HG02840 (cell line): Measurements from ENCODE around the gene PCDHGB1.
A peak's percentile ranks its signal among the peaks of the same experiment; 100 is the strongest.
"Not testable (repeated sequence)": the region's sequence is repeated elsewhere in the genome, so short reads cannot be mapped to it uniquely, and the experiment has no call there.

Experiments
- ATAC-seq: cut with Tn5 transposase; IDR thresholded peaks from one replicate; pipeline ENCODE4 v1.9.1; 2021; ENCODE audit warnings: mild to moderate bottlenecking, moderate library complexity, moderate number of reproducible peaks; ENCODE audit not compliant: unreplicated experiment, low FRiP score

Gene PCDHGB1

GRCh38 chr5:141343953-141344463, 5.9 kb upstream of the PCDHGB1 start:
- no peak for ATAC-seq

GRCh38 chr5:141345327-141345726, 4.6 kb upstream of the PCDHGB1 start:
- ATAC-seq = no peak

- ATAC-seq = not testable (repeated sequence)
These were observed 3.9 kb upstream of the PCDHGB1 start for GRCh38 chr5:141346017-141346416.

GRCh38 chr5:141351591-141351990, 1.7 kb downstream of the PCDHGB1 start:
- ATAC-seq = no peak

GRCh38 chr5:141354900-141355469, 5.1 kb downstream of the PCDHGB1 start, which contains the start of gene PCDHGA4:
Gene PCDHGA4 (plus strand): TSS chr5:141355021. CDS start chr5:141355108, 87 bp downstream.
- no peak for ATAC-seq

GRCh38 chr5:141355641-141356040, 5.7 kb downstream of the PCDHGB1 start:
- no peak for ATAC-seq

GRCh38 chr5:141356133-141356532, 6.2 kb downstream of the PCDHGB1 start:
- no peak for ATAC-seq

- ATAC-seq = no peak
These were observed 7.1 kb downstream of the PCDHGB1 start for GRCh38 chr5:141356950-141357349.

GRCh38 chr5:141359790-141360426, 10.0 kb downstream of the PCDHGB1 start, which contains the start of gene PCDHGB2:
Gene PCDHGB2 (plus strand): TSS chr5:141359994. CDS start chr5:141360136, 142 bp downstream.
- ATAC-seq = peak; percentile 74

- ATAC-seq = no peak
These were observed 10.8 kb downstream of the PCDHGB1 start for GRCh38 chr5:141360685-141361084.

GRCh38 chr5:141362719-141363118, 12.8 kb downstream of the PCDHGB1 start:
- ATAC-seq = no peak

GRCh38 chr5:141363952-141364660, 14.2 kb downstream of the PCDHGB1 start, which contains the start of gene PCDHGA5:
Gene PCDHGA5 (plus strand): TSS chr5:141364162. CDS start chr5:141364331, 169 bp downstream.
- no peak for ATAC-seq

- ATAC-seq = no peak
These were observed 16.4 kb downstream of the PCDHGB1 start for GRCh38 chr5:141366016-141366896.

- no peak for ATAC-seq
These were observed 20.3 kb downstream of the PCDHGB1 start, which contains the start of gene PCDHGB3 for GRCh38 chr5:141369994-141370848. Gene PCDHGB3 (plus strand): TSS chr5:141370242. CDS start chr5:141370395, 153 bp downstream.

GRCh38 chr5:141371572-141372475, 21.9 kb downstream of the PCDHGB1 start:
- ATAC-seq = no peak

GRCh38 chr5:141373673-141374317, 23.9 kb downstream of the PCDHGB1 start, which contains the start of gene PCDHGA6:
Gene PCDHGA6 (plus strand): TSS chr5:141373891. CDS start chr5:141374084, 193 bp downstream.
- no peak for ATAC-seq

- ATAC-seq = no peak
These were observed 24.7 kb downstream of the PCDHGB1 start for GRCh38 chr5:141374627-141375026.
